SK-N-MC (cell line): Measurements from ENCODE around the gene PAX9.

Experiments used
- EZH2 ChIP-seq: fragments of 200-600 bp; sonication (generic); IDR thresholded peaks from one replicate; pipeline ENCODE4 v1.6.1; 2017; ENCODE audit warnings: antibody characterized with exemption
- POLR2AphosphoS5 ChIP-seq: IDR thresholded peaks from 2 replicates; pipeline ENCODE4 v1.6.1; 2012; ENCODE audit warnings: mild to moderate bottlenecking, low read depth, low read length, borderline replicate concordance

GRCh38 chr14:36671149-36671548, 9.5 kb downstream of the PAX9 start:
- TF ChIP-seq POLR2AphosphoS5 (no peak), EZH2 (no peak)
